Keratinocyte (primary cell): ENCODE data around the gene BICD1. TPM values are rescaled to one million over a fixed set of nuclear protein-coding genes. Genes with fewer than 3 reads are reported as not detected.

Experiments
- DNase-seq: peaks from one replicate; pipeline ENCODE4 v3.0.0-alpha.2; 2011; ENCODE audit warnings: low read depth, missing footprints, low spot score
- FAIRE-seq: peaks from 2 replicates; lab custom pipeline; 2011; peaks lifted over from hg19 to GRCh38; lab: Jason Lieb, UNC
- H2AFZ ChIP-seq: 2 replicates; pipeline ENCODE4 v1.6.0; 2012; ENCODE audit warnings: low read length, control low read depth, inconsistent platforms; ENCODE audit not compliant: control insufficient read depth
- H3K27ac ChIP-seq: 2 replicates; pipeline ENCODE4 v1.5.1; 2011; ENCODE audit warnings: low read length; ENCODE audit not compliant: control insufficient read depth, insufficient read depth
- H3K27me3 ChIP-seq: 3 replicates; pipeline ENCODE4 v1.6.0; 2011; ENCODE audit warnings: low read length; ENCODE audit not compliant: control insufficient read depth, insufficient read depth; ENCODE audit errors: extremely low read depth
- H3K36me3 ChIP-seq, 2 experiments: 2 replicates in 1 of 2; 3 replicates in 1 of 2; pipeline ENCODE4 v1.5.1; 2011; ENCODE audit warnings: low read length in 2 of 2, mild to moderate bottlenecking in 1 of 2; ENCODE audit not compliant: control insufficient read depth in 2 of 2, insufficient read depth in 2 of 2; ENCODE audit errors: extremely low read depth in 1 of 2
- H3K4me1 ChIP-seq: 3 replicates; pipeline ENCODE4 v1.5.1; 2011; ENCODE audit warnings: low read length; ENCODE audit not compliant: control insufficient read depth, insufficient read depth; ENCODE audit errors: extremely low read depth
- H3K4me2 ChIP-seq: 3 replicates; pipeline ENCODE4 v1.6.0; 2011; ENCODE audit warnings: low read depth, low read length; ENCODE audit not compliant: control insufficient read depth, insufficient read depth; ENCODE audit errors: extremely low read depth
- H3K4me3 ChIP-seq, 3 experiments: fragments of 200-600 bp in 1 of 3; sonication (generic) in 1 of 3; 2 replicates in 2 of 3; 3 replicates in 1 of 3; pipeline ENCODE4 v1.5.1; 2011 to 2016; ENCODE audit warnings: low read length in 3 of 3, mild to moderate bottlenecking in 3 of 3, control low read depth in 2 of 3, inconsistent platforms in 1 of 3, low read depth in 1 of 3, mixed read lengths in 1 of 3, mixed run types in 1 of 3, moderate library complexity in 1 of 3; ENCODE audit not compliant: control insufficient read depth in 2 of 3, insufficient read depth in 2 of 3; ENCODE audit errors: extremely low read depth in 1 of 3
- H3K79me2 ChIP-seq: 2 replicates; pipeline ENCODE4 v1.6.0; 2012; ENCODE audit warnings: low read length; ENCODE audit not compliant: control insufficient read depth, insufficient read depth
- H3K9ac ChIP-seq: 3 replicates; pipeline ENCODE4 v1.6.0; 2011; ENCODE audit warnings: low read length; ENCODE audit not compliant: control insufficient read depth, insufficient read depth; ENCODE audit errors: extremely low read depth
- H3K9me1 ChIP-seq: 3 replicates; pipeline ENCODE4 v1.6.0; 2011; ENCODE audit warnings: low read length; ENCODE audit not compliant: control insufficient read depth, insufficient read depth; ENCODE audit errors: extremely low read depth
- H3K9me3 ChIP-seq: 2 replicates; pipeline ENCODE4 v1.5.1; 2012; ENCODE audit warnings: low read depth, low read length; ENCODE audit not compliant: control insufficient read depth
- H4K20me1 ChIP-seq: 3 replicates; pipeline ENCODE4 v1.6.0; 2011; ENCODE audit warnings: low read length; ENCODE audit not compliant: control insufficient read depth, insufficient read depth; ENCODE audit errors: extremely low read depth
- CTCF ChIP-seq, 3 experiments: IDR thresholded peaks in 1 of 3; conservative IDR thresholded peaks in 1 of 3; optimal IDR thresholded peaks in 1 of 3; 2 replicates in 2 of 3; 3 replicates in 1 of 3; pipeline versions ENCODE3 to v1.5.1; 2011; ENCODE audit warnings: low read length in 3 of 3, mild to moderate bottlenecking in 3 of 3, moderate library complexity in 2 of 3, control low read depth in 1 of 3, inconsistent platforms in 1 of 3; ENCODE audit not compliant: insufficient read depth in 2 of 3; ENCODE audit errors: extremely low read depth in 1 of 3
- EZH2 ChIP-seq: IDR thresholded peaks from one replicate; pipeline ENCODE4 v1.6.1; 2012; ENCODE audit warnings: inconsistent platforms, mild to moderate bottlenecking, low read length, moderate library complexity
- dilution Hi-C: fragments of 300-500 bp; cut with MboI; formaldehyde crosslinking; loops from one replicate; pipeline ENCODE4 v1.7.0; 2020; ENCODE audit warnings: low sequenced_read_pairs; ENCODE audit not compliant: extremely low pct_ligation_motif_present
- polyA plus RNA-seq, 5 experiments: library from polyadenylated mRNA; depleted of rRNA in 3 of 5; stranded (reverse) in 3 of 5; stranded (forward) in 1 of 5; unstranded in 1 of 5; fragments of >200 nt; gene quantifications; 1 replicate in 1 of 5; 2 replicates in 3 of 5; 3 replicates in 1 of 5; pipeline versions ENCODE4 v1.2.1 to v1.2.3, GENCODE V29; 2011 to 2012; ENCODE audit warnings: missing spikeins in 2 of 5, low read depth in 1 of 5, low replicate concordance in 1 of 5

The BICD1 gene
- polyA plus RNA-seq, 1 donor (not counting 4 experiments of a cell fraction or from before 2014, with no cell fraction given), result 10.2 TPM

DNA sequence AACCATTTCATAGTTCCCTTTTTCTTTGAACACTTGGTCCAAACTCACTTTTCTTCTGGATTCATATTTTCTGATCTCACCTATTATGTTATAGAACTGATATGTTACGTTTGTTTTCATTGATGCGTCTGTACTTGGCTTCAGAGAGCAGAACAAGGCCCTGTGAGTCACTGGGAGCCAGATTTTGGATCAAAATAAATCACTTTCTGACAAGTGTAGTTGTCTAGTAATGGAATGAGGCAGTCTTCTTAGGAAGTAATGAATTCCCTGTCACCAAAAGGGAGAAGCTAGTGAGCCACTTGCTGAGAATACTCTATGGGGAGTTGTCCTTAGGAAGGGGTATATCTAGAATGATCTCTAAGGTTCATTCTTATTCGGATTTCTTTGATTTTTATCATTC lies 10.2 kb downstream of the BICD1 start:
- peaks cover 0 to 6% of the 10 kb centered on the region in 2 experiments for H3K36me3 ChIP-seq
- dilution Hi-C loops, result no loop called here
- H3K9ac ChIP-seq, result no peak overlapping the region
- peak overlapping the region; percentile 60 for H3K27ac ChIP-seq
- H3K4me3 ChIP-seq, result no peak overlapping the region
- H4K20me1 ChIP-seq, result no peaks in the 10 kb centered on the region
- TF ChIP-seq EZH2 (no peak), CTCF (optimal IDR thresholded peaks at IDR 0.05 in 1 of 3, IDR thresholded peaks at IDR 0.05 in 1 of 3, conservative IDR thresholded peaks at IDR 0.05 in 1 of 3; ENCODE audit: extremely low read depth in 1 of 3, insufficient read depth in 2 of 3, low read length in 3 of 3) (no peak)
- H2AFZ ChIP-seq, result no peak overlapping the region
- no peaks in the 10 kb centered on the region for H3K9me3 ChIP-seq
- H3K4me2 ChIP-seq, result peak overlapping the region; percentile 48
- no peak for DNase-seq
- no peaks in the 10 kb centered on the region for H3K27me3 ChIP-seq
- FAIRE-seq, result no peak
- peaks cover 29% of the 10 kb centered on the region for H3K4me1 ChIP-seq
- H3K79me2 ChIP-seq, result peaks cover 13% of the 10 kb centered on the region
- H3K9me1 ChIP-seq, result no peaks in the 10 kb centered on the region

GRCh38 chr12:32117316-32117715 lies 10.7 kb downstream of the BICD1 start:
- no peak overlapping the region for H3K4me3 ChIP-seq
- peaks cover 29% of the 10 kb centered on the region for H3K4me1 ChIP-seq
- FAIRE-seq, result no peak
- H3K4me2 ChIP-seq, result peak overlapping the region; percentile 48
- H3K27me3 ChIP-seq, result no peaks in the 10 kb centered on the region
- no peak for TF ChIP-seq EZH2
- TF ChIP-seq CTCF (optimal IDR thresholded peaks at IDR 0.05 in 1 of 3, IDR thresholded peaks at IDR 0.05 in 1 of 3, conservative IDR thresholded peaks at IDR 0.05 in 1 of 3; ENCODE audit: extremely low read depth in 1 of 3, insufficient read depth in 2 of 3, low read length in 3 of 3), result no peak
- H3K9me3 ChIP-seq, result no peaks in the 10 kb centered on the region
- peaks cover 0 to 6% of the 10 kb centered on the region in 2 experiments for H3K36me3 ChIP-seq
- no peaks in the 10 kb centered on the region for H4K20me1 ChIP-seq
- peaks cover 13% of the 10 kb centered on the region for H3K79me2 ChIP-seq
- no peaks in the 10 kb centered on the region for H3K9me1 ChIP-seq
- no peak overlapping the region for H2AFZ ChIP-seq
- dilution Hi-C loops, result no loop called here
- no peak for DNase-seq
- no peak overlapping the region for H3K9ac ChIP-seq
- H3K27ac ChIP-seq, result peak overlapping the region; percentile 60
